Prostate gland (tissue), 2 donors: ENCODE data around the gene CCDC200. TPM values are rescaled to one million over a fixed set of nuclear protein-coding genes. Genes with fewer than 3 reads are reported as not detected.

ENCODE experiments used
- DNase-seq: peaks from one replicate; pipeline ENCODE4 v3.0.0-alpha.2; 2019; ENCODE audit warnings: low spot score
- H3K27ac ChIP-seq, 2 donors: fragments of 200-600 bp; sonication (generic); 2 replicates each; pipeline ENCODE4 v1.5.1; 2017 to 2019
- H3K27me3 ChIP-seq: fragments of 200-600 bp; sonication (generic); replicated peaks from 2 replicates; pipeline ENCODE4 v1.5.1; 2019; ENCODE audit not compliant: insufficient read depth
- H3K36me3 ChIP-seq, 2 donors: fragments of 200-600 bp; sonication (generic); 1 replicate in 1 of 2; 2 replicates in 1 of 2; pipeline versions ENCODE4 v1.5.1 to v1.8.1; 2017 to 2019
- H3K4me1 ChIP-seq: fragments of 200-600 bp; sonication (generic); replicated peaks from 2 replicates; pipeline ENCODE4 v1.5.1; 2019
- H3K4me3 ChIP-seq, 2 donors: fragments of 200-600 bp; sonication (generic); 2 replicates each; pipeline ENCODE4 v1.5.1; 2017 to 2019
- H3K9me3 ChIP-seq: fragments of 200-600 bp; sonication (generic); 2 replicates; pipeline ENCODE4 v1.5.1; 2017
- CTCF ChIP-seq, 4 experiments: fragments of 200-600 bp in 2 of 4; fragments of 450-650 bp in 2 of 4; sonication (generic) in 2 of 4; IDR thresholded peaks; 1 replicate in 3 of 4; 2 replicates in 1 of 4; pipeline ENCODE4 v1.5.1; 2016 to 2019; ENCODE audit warnings: antibody characterized with exemption in 4 of 4, mild to moderate bottlenecking in 2 of 4, moderate library complexity in 2 of 4
- POLR2A ChIP-seq: fragments of 450-650 bp; IDR thresholded peaks from one replicate; pipeline ENCODE4 v1.6.1; 2016; ENCODE audit warnings: antibody characterized with exemption, mild to moderate bottlenecking
- POLR2AphosphoS5 ChIP-seq: sonication (generic); formaldehyde crosslinking; IDR thresholded peaks from one replicate; pipeline ENCODE4 v1.6.1; 2017; ENCODE audit warnings: antibody characterized with exemption
- WGBS: methylation state at CpG from one replicate; pipeline ENCODE4 v1.1.5; 2018; 5-methylcytosine and 5-hydroxymethylcytosine counted together
- intact Hi-C: fragments of 100-400 bp; cut with DNase I; formaldehyde crosslinking; loops from one replicate; pipeline ENCODE4 v1.14.2; 2022
- total RNA-seq, 2 donors: library from RNA; depleted of rRNA; stranded (reverse); fragments of >200 nt; gene quantifications; one replicate each; pipeline ENCODE4 v1.1.0, GENCODE V29; 2016

CCDC200 gene
- total RNA-seq, 2 donors from 2014 or later: 2.7 TPM; not detected in 1

DNA sequence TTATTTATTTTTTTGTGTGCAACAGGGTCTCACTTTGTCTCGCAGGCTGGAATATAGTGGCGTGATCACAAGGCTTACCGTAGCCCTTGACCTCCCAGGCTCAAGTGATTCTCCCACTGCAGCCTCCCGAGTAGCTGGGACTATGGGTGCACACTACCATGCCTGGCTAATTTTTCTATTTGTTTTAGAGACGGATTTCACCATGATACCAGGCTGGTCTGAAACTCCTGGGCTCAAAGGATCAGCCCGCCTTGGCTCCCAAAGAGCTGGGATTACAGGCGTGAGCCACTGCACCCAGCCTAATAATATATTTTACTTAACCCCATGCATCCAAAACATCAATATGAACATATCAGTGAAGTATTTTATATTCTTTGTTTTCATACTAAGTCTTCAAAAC is 2.0 kb downstream of the CCDC200 start:
- WGBS: 93% methylated on average over 7 of the region's 7 CpGs
- DNase-seq: no peak
- no peaks in the 10 kb centered on the region for H3K9me3 ChIP-seq
- intact Hi-C loops: no loop called here
- H3K27ac ChIP-seq: no peak overlapping the region
- H3K4me1 ChIP-seq: no peaks in the 10 kb centered on the region
- no peaks in the 10 kb centered on the region for H3K27me3 ChIP-seq
- no peak overlapping the region for H3K4me3 ChIP-seq
- TF ChIP-seq CTCF (IDR thresholded peaks at IDR 0.05): no peak
- no peak for TF ChIP-seq POLR2AphosphoS5
- no peak for TF ChIP-seq POLR2A
- no peaks in the 10 kb centered on the region for H3K36me3 ChIP-seq

DNA sequence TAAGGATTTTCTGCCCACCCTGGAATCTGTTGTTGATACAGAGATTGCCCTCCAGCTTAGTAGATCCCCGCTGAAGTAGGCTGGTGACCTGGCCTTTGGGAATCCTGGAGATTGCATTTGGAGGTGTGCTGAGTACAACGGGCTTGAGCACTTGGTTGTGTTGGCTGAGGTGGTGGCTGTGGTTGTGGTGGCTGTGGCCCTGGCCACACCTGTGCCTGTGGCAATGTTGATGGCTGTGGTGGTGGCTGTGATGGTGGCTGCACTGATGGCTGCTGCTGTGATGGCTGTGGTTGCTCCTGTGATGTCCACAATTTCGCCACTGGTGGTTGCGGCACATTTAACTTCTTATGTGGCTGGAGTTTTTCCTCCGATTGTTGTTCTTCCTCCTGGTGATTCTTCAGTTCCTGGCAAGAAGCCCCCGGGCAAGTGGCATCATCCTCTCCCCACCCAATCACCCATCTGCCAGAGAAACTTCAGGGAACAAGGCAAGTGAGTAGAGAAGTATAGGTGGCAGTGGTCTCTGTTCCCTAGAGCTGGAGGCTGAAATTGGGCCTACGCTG is 4.2 kb downstream of the CCDC200 start:
- TF ChIP-seq POLR2A: no peak
- TF ChIP-seq POLR2AphosphoS5: no peak
- TF ChIP-seq CTCF (IDR thresholded peaks at IDR 0.05): no peak
- DNase-seq: no peak

DNA sequence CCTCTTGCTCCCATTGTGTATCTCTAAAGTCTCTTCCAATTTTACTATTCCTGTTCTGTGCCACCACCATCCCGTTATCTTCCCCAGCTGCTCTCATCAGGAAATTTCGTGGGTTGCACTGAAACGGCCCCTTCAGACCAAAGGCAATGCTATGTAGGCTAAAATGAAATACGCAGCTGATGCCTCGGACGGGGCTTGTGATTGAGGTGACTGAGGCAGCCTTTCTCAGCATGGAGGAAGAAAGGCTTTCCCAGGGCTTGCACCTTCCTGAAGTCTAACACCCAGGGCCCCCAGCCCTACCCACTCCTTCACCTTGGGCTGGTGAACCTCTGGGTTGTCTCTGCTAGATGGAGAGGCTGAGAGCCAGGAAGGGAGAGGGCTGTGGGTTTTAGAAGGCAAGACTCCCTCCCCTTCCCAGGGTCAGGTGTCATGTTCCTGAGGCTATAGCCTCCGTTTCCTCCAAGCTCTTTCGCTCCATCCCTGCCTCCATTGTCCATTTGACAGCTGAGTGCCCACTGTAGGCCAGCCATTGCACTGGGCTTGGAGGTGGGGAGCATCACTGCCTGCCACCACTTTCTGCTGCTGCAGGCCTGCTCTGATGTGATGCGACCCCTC is 7.8 kb downstream of the CCDC200 start:
- intact Hi-C loops: no loop called here
- H3K4me1 ChIP-seq: no peaks in the 10 kb centered on the region
- TF ChIP-seq POLR2A (no peak), POLR2AphosphoS5 (no peak), CTCF (IDR thresholded peaks at IDR 0.05) (no peak)
- DNase-seq: no peak
- 85% methylated on average over 9 of the region's 9 CpGs for WGBS
- peaks cover 0 to 5% of the 10 kb centered on the region in 2 donors for H3K36me3 ChIP-seq
- H3K27ac ChIP-seq: no peak overlapping the region
- H3K27me3 ChIP-seq: no peaks in the 10 kb centered on the region
- H3K9me3 ChIP-seq: no peaks in the 10 kb centered on the region
- H3K4me3 ChIP-seq: no peak overlapping the region

More for the DNA sequence above, 4.2 kb downstream of the CCDC200 start:
- intact Hi-C loops: no loop called here
- H3K4me3 ChIP-seq: no peak overlapping the region
- no peaks in the 10 kb centered on the region for H3K27me3 ChIP-seq
- 93% methylated on average over 7 of the region's 7 CpGs for WGBS
- no peaks in the 10 kb centered on the region for H3K36me3 ChIP-seq
- no peaks in the 10 kb centered on the region for H3K9me3 ChIP-seq
- no peak overlapping the region for H3K27ac ChIP-seq
- no peaks in the 10 kb centered on the region for H3K4me1 ChIP-seq

- Histone ChIP-seq H3K27ac (no peak overlapping the region), H3K4me1 (no peaks in the 10 kb centered on the region), H3K27me3 (no peaks in the 10 kb centered on the region), H3K9me3 (no peaks in the 10 kb centered on the region), H3K36me3 (peaks cover 0 to 5% of the 10 kb centered on the region in 2 donors), H3K4me3 (no peak overlapping the region)
- intact Hi-C loops: loop anchor here (10.0 kb wide), 1 partner anchor 265 kb away; the partner anchor contains the start of gene DHX8
- TF ChIP-seq POLR2A (no peak), POLR2AphosphoS5 (no peak), CTCF (IDR thresholded peaks at IDR 0.05) (no peak)
- 81% methylated on average over 8 of the region's 8 CpGs for WGBS
- no peak for DNase-seq
Measured at GRCh38 chr17:43219746-43220380, 8.6 kb downstream of the CCDC200 start.
